Kidney (tissue), 14 donors: Measurements from ENCODE around the gene SHISA8. TPM values are rescaled to one million over a fixed set of nuclear protein-coding genes. Genes with fewer than 3 reads are reported as not detected.
A peak's percentile ranks its signal among the peaks of the same experiment; 100 is the strongest.
"Not testable (repeated sequence)": the region's sequence is repeated elsewhere in the genome, so short reads cannot be mapped to it uniquely, and the experiment has no call there.

ENCODE experiments used
- DNase-seq, 5 donors: peaks; one replicate each; pipeline ENCODE4 v3.0.0-alpha.2; 2013 to 2020
- FAIRE-seq: peaks from 2 replicates; lab custom pipeline; 2012; peaks lifted over from hg19 to GRCh38; lab: Jason Lieb, UNC
- H3K27ac ChIP-seq, 2 donors: one replicate each; pipeline ENCODE4 v1.7.0; 2013; ENCODE audit warnings: low read depth in 2 of 2, low read length in 2 of 2, inconsistent platforms in 1 of 2
- H3K27me3 ChIP-seq: one replicate; pipeline ENCODE4 v1.7.1; 2013; ENCODE audit warnings: low read length, inconsistent platforms; ENCODE audit not compliant: control insufficient read depth, insufficient read depth
- H3K36me3 ChIP-seq, 3 donors: one replicate each; pipeline versions ENCODE4 v1.7.0 to v1.7.1; 2013; ENCODE audit warnings: low read length in 3 of 3, control low read depth in 1 of 3, inconsistent platforms in 1 of 3; ENCODE audit not compliant: insufficient read depth in 3 of 3, control insufficient read depth in 2 of 3
- H3K4me1 ChIP-seq, 3 donors: one replicate each; pipeline versions ENCODE4 v1.7.0 to v1.7.1; 2013; ENCODE audit warnings: low read length in 3 of 3, inconsistent platforms in 1 of 3, low read depth in 1 of 3; ENCODE audit not compliant: control insufficient read depth in 2 of 3, insufficient read depth in 2 of 3
- H3K4me3 ChIP-seq, 3 donors: one replicate each; pipeline versions ENCODE4 v1.7.0 to v1.8.1; 2013; ENCODE audit warnings: low read length in 3 of 3, control low read depth in 1 of 3, inconsistent platforms in 1 of 3
- H3K9ac ChIP-seq, 3 donors: one replicate each; pipeline versions ENCODE4 v1.7.0 to v1.7.1; 2013; ENCODE audit warnings: low read length in 3 of 3, control low read depth in 1 of 3, inconsistent platforms in 1 of 3
- H3K9me3 ChIP-seq, 3 donors: one replicate each; pipeline versions ENCODE4 v1.7.0 to v1.7.1; 2013; ENCODE audit warnings: low read length in 3 of 3, control low read depth in 1 of 3, inconsistent platforms in 1 of 3; ENCODE audit not compliant: control insufficient read depth in 2 of 3, insufficient read depth in 1 of 3
- CTCF ChIP-seq: IDR thresholded peaks from 3 replicates; pipeline ENCODE4 v1.5.1; 2012; ENCODE audit warnings: mild to moderate bottlenecking, moderate library complexity, borderline replicate concordance; ENCODE audit not compliant: insufficient read depth; ENCODE audit errors: extremely low read depth
- intact Hi-C: fragments of 100-400 bp; cut with DNase I; formaldehyde crosslinking; loops from one replicate; pipeline ENCODE4 v1.11.1; 2022
- polyA plus RNA-seq: library from polyadenylated mRNA; stranded (reverse); fragments of 350-450 nt; fragmentation: Illumina TruSeq; extraction: RNeasy Lipid Tissue Mini Kit (QIAGEN cat#74804); gene quantifications from one replicate; pipeline ENCODE4 v1.2.3, GENCODE V29; 2014; ENCODE audit warnings: low read depth, low replicate concordance; ENCODE audit not compliant: insufficient read depth
- total RNA-seq: library from RNA; stranded (reverse); fragmentation: NEBNext Ultra II Directional; extraction: Animal tissue kit (Norgen Biotek cat#: 25700); gene quantifications from one replicate; pipeline ENCODE4 v1.2.1, GENCODE V29; 2021
- donor health status: control.
- donor health status: control.
- donor health status: control.
- donor health status: control.
- donor health status: control.
- donor health status: DM: yes; HTN: yes; CAD: no.
- donor health status: Normal renal cell carcinoma (clear cell type).

Gene SHISA8
- total and polyA plus RNA-seq, 2 donors from 2014 or later: 0.35 to 0.47 TPM

GRCh38 chr22:41949297-41949965 lies 34.6 kb upstream of the SHISA8 start:
- no peak for DNase-seq
- TF ChIP-seq CTCF: no peak
- H3K27ac ChIP-seq: no peak overlapping the region
- no peak for FAIRE-seq
- H3K4me3 ChIP-seq: no peak overlapping the region
- no peaks in the 10 kb centered on the region for H3K27me3 ChIP-seq
- H3K36me3 ChIP-seq: no peaks in the 10 kb centered on the region
- intact Hi-C loops: no loop called here
- peaks cover 0 to 9% (median 5%) of the 10 kb centered on the region in 3 donors for H3K4me1 ChIP-seq
- H3K9ac ChIP-seq: no peak overlapping the region
- H3K9me3 ChIP-seq: no peaks in the 10 kb centered on the region

- H3K27me3 ChIP-seq, H3K27ac ChIP-seq, H3K4me3 ChIP-seq, H3K36me3 ChIP-seq, DNase-seq, FAIRE-seq, intact Hi-C loops, H3K9ac ChIP-seq, H3K4me1 ChIP-seq, H3K9me3 ChIP-seq: not testable (repeated sequence)
These were observed 34.0 kb upstream of the SHISA8 start for GRCh38 chr22:41948928-41949296.

- no peaks in the 10 kb centered on the region for H3K36me3 ChIP-seq
- no peaks in the 10 kb centered on the region for H3K9me3 ChIP-seq
- peaks cover 0 to 9% (median 5%) of the 10 kb centered on the region in 3 donors for H3K4me1 ChIP-seq
- no peak overlapping the region for H3K4me3 ChIP-seq
- no peak overlapping the region for H3K9ac ChIP-seq
- DNase-seq (no peak), FAIRE-seq (no peak)
- no peaks in the 10 kb centered on the region for H3K27me3 ChIP-seq
- H3K27ac ChIP-seq: no peak overlapping the region
- intact Hi-C loops: no loop called here
- TF ChIP-seq CTCF: no peak
These were observed 33.3 kb upstream of the SHISA8 start for GRCh38 chr22:41948142-41948541.

GRCh38 chr22:41947424-41948080 lies 32.7 kb upstream of the SHISA8 start:
- TF ChIP-seq CTCF: no peak
- peak overlapping the region; percentile 73 to 76 (median 75) for H3K4me3 ChIP-seq
- H3K9ac ChIP-seq: no peak overlapping the region
- intact Hi-C loops: no loop called here
- H3K9me3 ChIP-seq: no peaks in the 10 kb centered on the region
- FAIRE-seq (no peak), DNase-seq (no peak)
- peaks cover 0 to 9% (median 5%) of the 10 kb centered on the region in 3 donors for H3K4me1 ChIP-seq
- no peaks in the 10 kb centered on the region for H3K36me3 ChIP-seq
- H3K27me3 ChIP-seq: no peaks in the 10 kb centered on the region
- no peak overlapping the region for H3K27ac ChIP-seq
